ENCODE results near the gene TRAPPC2.
"Not testable (repeated sequence)": the region's sequence is repeated elsewhere in the genome, so short reads cannot be mapped to it uniquely, and the experiment has no call there.

- not testable (repeated sequence) for TF ChIP-seq CTCF, EP300, POLR2A (IDR thresholded peaks at IDR 0.05)
Observed at GRCh38 chrX:13669755-13670154, 64.7 kb downstream of the TRAPPC2 start.
